Stimulated activated CD8-positive, alpha-beta memory T cell treated with anti-CD3 and anti-CD28 coated beads, Interleukin-15, amount 100 ng/mL, for 1 hour (primary cell): ENCODE results near the gene ZBED3.
"Not testable (repeated sequence)": the region's sequence is repeated elsewhere in the genome, so short reads cannot be mapped to it uniquely, and the experiment has no call there.

Experiments
- DNase-seq: peaks from one replicate; pipeline ENCODE4 v3.0.0-alpha.2; 2020; ENCODE audit warnings: low read depth

Gene ZBED3

DNA sequence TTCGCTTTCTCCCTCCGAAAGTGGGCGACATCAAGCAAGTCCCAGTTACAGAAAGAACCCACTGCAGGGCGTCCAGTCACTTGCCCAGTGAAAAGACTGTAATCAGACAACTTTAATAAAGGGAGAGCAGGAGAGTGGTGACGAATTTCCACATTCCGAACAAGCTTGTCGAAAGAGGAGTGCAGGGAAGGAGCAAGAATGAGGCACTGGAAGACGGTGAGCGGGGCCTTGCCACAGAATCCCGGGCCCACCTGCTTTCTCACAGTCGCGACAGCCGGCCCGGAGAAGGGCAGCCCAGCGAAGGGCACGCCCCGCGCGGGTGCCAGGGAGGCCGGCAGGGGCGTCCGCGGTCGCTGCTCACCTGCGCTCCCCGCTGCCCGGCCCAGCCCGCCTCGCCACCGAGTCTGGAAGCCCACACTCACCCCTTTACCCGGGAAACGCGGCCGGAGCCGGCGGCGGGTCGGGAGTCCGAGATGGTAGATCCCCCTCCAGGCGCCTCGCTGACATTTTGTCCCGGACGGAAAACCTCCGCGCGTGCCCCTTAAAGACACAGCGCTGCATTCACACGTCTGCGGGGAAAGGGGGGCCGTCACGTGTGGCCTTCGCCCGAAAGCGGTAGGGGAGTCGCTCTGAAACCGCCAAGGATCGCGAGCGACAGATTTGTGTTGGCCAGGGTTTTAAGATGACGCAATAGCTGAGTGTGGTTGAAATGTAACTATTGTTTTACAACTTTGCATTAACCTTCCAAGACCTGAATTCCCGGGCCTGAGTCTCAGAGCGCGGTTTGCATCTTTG is at the start of gene ZBED3:
Gene ZBED3, minus strand, starts transcription at position 597 of the 795 bp plus-strand sequence. CDS start 9,407 bp downstream, outside the sequence.
- DNase-seq, result peak; percentile 19

DNA sequence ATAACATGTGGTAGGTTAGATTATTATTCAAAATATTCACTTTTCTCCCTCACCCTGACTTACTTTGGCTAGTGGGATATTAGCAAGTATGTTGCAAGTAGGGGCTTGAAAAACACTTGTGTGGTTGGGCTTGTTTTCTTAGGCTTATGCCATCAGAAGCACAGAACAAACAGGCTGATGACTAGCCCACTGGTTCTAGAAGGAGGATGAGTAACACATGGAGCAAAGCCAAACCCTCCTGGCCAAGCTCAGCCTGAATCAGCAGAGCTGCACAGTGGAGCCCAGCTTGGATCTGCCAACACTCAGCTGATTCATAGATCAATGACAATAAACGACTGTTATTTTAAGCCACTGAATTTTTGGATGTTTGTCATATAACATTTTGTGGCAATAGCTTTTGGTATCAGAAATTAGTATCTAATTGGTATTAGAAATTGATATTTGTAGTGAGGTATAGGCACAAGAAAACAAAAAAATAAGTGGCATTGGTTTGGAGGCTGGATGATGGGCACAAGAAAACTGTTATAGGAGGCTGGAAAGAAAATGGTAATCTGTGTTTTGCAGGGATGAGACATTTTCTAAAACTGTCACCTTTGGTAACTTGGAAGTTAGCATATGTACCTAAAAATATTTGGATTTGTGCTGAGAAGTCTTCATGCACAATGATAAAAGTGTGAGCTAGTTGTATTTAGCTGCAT is 46.1 kb upstream of the ZBED3 start:
- no peak for DNase-seq

GRCh38 chr5:77131361-77131760 is 44.3 kb upstream of the ZBED3 start:
- DNase-seq, result no peak

DNA sequence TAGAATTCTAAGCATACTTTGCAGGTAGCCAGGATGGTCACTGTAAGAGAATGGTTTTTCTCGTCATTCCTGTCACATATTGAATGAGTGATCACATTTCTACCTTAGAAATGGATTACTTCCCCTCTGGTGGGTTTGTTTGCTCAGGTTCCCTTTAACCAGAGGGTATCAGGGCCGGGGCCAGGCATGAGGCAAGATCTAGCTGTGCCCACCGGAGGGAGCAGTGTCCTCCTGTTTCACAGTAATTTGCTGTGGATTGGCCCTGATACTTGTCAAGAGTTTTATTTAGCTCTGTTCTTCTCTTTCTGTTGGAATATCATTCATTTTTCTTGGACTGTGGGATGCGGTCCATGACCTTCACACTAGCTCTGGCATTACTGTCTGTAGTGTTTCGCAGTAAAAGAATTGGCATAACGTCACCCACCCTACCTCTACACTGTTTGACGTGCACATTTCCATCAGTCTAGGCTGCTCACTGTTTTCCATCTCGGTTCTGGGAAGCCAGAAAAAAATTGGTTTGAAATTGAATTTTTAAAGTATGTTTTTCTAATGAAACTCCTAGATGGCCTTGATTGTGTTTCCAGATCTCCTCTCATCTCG is 42.4 kb upstream of the ZBED3 start:
- no peak for DNase-seq

DNA sequence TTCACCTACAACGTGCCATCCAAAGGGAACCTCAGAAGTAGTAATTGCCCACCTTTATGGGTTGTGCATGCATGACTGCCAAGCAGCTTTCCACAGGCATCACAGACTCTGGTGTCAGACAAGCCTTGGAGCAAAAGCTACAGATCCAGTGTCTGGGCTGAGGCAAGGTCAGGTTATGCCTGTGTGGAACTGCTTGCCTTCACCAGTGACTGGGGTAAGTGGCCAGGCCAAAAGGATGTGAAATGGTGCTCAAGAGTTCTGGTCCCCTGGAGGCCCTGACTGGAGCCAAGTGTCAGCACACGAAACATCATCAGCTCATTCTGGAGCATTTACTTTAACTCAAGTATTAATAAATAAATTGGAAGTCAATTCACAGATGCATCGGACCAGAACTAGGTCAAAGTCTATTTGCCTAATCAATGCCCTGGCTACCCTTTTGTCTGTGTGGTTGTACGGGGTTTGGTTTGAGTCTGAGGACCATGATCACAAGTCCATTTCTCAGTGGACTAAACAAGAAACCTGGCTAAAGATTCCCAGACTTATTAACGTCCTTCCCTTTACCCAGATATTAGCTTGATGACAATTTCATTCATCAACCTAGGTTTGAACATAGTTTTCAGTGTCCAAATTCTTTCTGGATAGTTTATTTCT is 41.5 kb upstream of the ZBED3 start:
- no peak for DNase-seq

- no peak for DNase-seq
Measured at GRCh38 chr5:77123057-77123456, 36.0 kb upstream of the ZBED3 start.

- DNase-seq, result no peak
Measured at GRCh38 chr5:77120706-77121105, 33.6 kb upstream of the ZBED3 start.

DNA sequence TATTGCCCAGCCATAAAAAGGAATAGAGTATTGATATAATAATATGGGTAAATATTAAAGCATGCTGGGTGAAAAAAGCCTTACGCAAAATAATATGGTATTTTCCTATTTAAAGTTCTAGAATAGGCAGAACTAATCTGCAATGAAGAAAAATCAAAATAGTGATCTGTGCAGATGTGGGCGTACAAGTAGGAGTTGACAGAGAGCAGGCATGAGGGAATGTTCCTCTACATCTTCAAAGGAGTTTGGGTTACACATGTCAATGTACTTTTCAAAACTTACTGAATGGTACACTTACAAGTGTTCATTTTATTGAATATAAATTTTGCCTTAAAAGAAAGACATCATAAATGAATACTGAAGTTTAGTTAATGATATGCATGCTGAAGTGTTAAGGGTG is 33.0 kb upstream of the ZBED3 start:
- no peak for DNase-seq

DNA sequence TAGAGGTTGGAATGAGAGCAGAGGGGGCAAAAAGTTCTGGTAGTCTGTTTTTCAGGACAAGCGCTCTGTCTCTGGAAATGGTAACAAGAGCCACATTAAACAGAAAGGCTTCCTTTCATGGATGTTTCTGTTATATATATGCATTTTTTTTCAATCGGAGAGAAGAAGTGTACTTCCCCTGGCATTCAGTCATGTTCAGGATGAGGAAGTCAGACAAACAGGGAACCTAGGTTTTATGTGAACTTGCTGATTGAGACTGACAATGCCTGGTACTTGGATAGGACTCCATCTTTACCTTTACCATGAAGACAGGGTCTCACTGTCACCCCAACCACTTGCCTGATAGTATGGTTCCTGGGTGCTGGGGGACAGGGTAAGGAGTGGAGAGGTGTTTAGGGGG is 30.1 kb upstream of the ZBED3 start:
- DNase-seq, result no peak

DNA sequence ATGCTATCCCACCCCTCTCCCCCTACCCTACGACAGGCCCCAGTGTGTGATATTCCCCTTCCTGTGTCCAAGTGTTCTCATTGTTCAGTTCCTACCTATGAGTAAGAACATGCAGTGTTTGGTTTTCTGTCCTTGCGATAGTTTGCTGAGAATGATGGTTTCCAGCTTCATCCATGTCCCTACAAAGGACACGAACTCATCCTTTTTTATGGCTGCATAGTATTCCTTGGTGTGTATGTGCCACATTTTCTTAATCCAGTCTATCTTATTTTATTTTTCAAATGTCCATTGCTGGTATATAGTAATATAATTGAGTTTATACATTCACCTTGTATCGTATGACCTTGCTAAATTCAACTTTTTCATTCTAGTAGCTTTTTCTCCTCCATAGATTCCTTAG is 19.9 kb upstream of the ZBED3 start:
- not testable (repeated sequence) for DNase-seq

GRCh38 chr5:77104813-77105212 is 17.7 kb upstream of the ZBED3 start:
- DNase-seq, result no peak

- no peak for DNase-seq
Measured at GRCh38 chr5:77103457-77103856, 16.4 kb upstream of the ZBED3 start.

DNA sequence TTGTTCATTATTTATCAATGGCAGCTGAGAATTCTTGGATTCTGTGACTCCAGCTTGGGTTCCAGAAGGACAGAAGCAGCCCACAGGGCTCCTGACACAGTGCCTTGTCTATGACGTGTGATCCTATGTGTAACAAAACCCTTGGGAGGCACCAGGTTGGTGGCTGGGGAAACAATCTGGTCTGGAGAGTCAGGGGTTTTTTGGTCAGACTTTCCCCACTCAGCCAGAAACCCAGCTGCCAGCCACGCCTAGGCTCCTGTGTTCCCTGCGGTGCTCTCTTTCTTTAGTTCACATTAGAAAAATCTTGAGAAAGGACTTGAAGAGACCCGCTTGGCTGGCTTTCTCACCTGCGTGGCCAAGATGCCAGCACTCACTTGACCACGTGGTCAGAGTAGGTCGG is 15.5 kb upstream of the ZBED3 start:
- DNase-seq, result no peak

- DNase-seq, result no peak
Measured at GRCh38 chr5:77101298-77101697, 14.2 kb upstream of the ZBED3 start.

- DNase-seq, result no peak
Measured at GRCh38 chr5:77095189-77095588, 8.1 kb upstream of the ZBED3 start.

DNA sequence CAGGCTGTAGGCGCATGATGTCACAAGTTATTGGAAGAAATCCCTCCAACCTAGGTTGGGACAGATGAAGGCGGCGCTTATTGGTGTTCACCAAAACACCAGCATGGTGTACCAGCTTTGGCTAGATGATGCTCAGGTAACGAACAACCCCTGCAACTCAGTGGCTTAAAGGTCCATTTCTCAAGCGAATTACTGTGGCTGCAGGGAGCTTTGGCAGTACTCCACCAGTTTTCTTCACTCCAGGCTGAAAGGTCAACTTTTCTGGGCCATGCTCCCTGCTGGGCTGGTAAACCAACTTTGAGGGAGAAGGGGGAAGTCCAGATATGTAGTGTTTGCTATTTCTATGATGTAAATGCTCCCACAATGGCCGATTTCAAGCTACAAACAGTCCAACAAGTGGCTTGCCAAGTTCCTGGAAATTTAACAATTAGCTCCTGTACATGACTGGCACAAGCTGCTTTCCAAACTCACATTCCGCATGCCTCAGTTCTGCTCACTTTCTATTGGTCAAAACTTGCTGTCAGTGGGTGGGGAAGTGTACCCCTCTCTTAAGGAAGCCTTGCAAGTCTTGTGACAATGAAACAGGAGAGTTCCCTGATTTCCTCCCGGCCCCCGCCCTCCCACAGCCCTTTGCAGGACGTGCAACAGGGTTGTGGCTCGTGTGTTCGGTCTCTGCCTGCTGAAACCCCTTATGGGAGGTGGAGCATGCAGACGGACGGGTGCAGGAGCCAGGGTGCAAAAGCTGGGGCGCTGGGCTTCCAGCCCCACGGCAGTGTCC is 588 bp upstream of the ZBED3 start:
- no peak for DNase-seq

GRCh38 chr5:77086368-77086688 is 757 bp downstream of the ZBED3 start:
- no peak for DNase-seq

- DNase-seq, result no peak
Measured at GRCh38 chr5:77083088-77083487, 4.0 kb downstream of the ZBED3 start.

GRCh38 chr5:77082280-77082679 is 4.8 kb downstream of the ZBED3 start:
- DNase-seq, result no peak

GRCh38 chr5:77080905-77081304 is 6.2 kb downstream of the ZBED3 start:
- DNase-seq, result no peak

- DNase-seq, result not testable (repeated sequence)
Measured at GRCh38 chr5:77080479-77080878, 6.6 kb downstream of the ZBED3 start.

DNA sequence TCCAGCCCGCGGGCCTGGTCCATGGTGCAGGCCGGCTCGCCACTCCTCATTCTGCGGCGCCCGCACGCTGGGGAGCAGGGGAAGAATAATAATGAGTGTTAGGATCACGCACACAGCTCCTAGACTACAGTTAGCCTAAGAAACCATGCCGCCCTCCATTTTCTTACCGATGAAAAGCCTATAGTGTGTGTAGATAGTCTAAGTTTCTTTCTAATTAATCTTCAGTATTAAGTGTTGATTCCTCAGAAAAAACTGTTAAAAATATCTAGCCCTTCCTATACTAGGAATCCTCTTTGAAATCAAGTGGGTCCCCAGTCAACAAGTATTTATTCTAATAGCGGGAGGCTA is 9.3 kb downstream of the ZBED3 start:
- no peak for DNase-seq
